ENCODE data around the gene HOATZ. TPM values are rescaled to one million over a fixed set of nuclear protein-coding genes. Genes with fewer than 3 reads are reported as not detected.
A peak's percentile ranks its signal among the peaks of the same experiment; 100 is the strongest.

The HOATZ gene
- total RNA-seq, 1 donor from 2014 or later = not detected

DNA sequence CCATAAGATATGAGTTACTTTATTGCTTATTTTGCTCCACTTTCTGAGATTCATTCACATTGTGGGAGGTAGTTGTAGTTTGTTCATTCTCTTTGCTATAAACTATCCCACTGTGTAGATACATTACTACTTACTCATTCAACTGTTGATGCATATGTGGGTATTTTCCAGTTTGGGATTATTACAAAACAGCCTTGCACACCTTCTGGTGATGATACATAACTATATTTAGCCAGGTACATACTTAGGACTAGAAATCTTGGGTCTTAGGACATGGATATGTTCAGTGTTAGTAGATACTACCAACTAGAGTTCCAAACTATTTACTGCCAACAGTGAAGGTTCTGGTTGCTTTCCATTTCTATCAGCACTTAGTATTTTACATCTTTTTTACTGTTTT, 40.1 kb upstream of the HOATZ start:
- H3K27me3 Mint-ChIP-seq (ENCODE audit: low read depth) = peaks cover 2% of the 10 kb centered on the region
- TF ChIP-seq, protein P1, sequence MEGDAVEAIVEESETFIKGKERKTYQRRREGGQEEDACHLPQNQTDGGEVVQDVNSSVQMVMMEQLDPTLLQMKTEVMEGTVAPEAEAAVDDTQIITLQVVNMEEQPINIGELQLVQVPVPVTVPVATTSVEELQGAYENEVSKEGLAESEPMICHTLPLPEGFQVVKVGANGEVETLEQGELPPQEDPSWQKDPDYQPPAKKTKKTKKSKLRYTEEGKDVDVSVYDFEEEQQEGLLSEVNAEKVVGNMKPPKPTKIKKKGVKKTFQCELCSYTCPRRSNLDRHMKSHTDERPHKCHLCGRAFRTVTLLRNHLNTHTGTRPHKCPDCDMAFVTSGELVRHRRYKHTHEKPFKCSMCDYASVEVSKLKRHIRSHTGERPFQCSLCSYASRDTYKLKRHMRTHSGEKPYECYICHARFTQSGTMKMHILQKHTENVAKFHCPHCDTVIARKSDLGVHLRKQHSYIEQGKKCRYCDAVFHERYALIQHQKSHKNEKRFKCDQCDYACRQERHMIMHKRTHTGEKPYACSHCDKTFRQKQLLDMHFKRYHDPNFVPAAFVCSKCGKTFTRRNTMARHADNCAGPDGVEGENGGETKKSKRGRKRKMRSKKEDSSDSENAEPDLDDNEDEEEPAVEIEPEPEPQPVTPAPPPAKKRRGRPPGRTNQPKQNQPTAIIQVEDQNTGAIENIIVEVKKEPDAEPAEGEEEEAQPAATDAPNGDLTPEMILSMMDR (IDR thresholded peaks at IDR 0.05; ENCODE audit: unreplicated experiment) = no peak
- H3K27ac Mint-ChIP-seq = no peak overlapping the region
- no peak overlapping the region for H3K4me3 Mint-ChIP-seq
- no peaks in the 10 kb centered on the region for H3K36me3 Mint-ChIP-seq
- peaks cover 14% of the 10 kb centered on the region for H3K9me3 Mint-ChIP-seq
- DNase-seq (ENCODE audit: low spot score in 2 of 2, unreplicated experiment in 2 of 2) = no peak
- H3K4me1 Mint-ChIP-seq = peaks cover 4% of the 10 kb centered on the region

DNA sequence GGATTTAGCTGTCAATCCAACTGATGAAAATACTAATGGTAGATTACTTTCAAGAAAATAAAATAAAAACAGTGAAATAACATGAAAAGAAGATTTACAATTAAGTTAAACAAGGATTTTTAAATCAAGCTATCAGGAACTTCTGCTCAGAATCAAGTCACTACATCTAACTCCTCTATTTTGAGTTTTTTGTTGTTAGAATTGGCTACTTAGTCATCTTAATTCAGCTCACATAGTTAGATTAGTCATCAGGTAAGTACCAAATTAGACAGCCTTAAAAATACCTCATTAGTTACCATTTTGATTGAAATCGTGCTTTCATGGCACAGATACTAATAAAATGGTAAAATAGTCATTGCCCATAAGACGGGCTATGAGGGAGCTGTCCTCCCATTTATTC, 38.2 kb upstream of the HOATZ start:
- no peak overlapping the region for H3K27ac Mint-ChIP-seq
- DNase-seq (ENCODE audit: low spot score in 2 of 2, unreplicated experiment in 2 of 2) = no peak
- peaks cover 30% of the 10 kb centered on the region for H3K9me3 Mint-ChIP-seq
- no peaks in the 10 kb centered on the region for H3K27me3 Mint-ChIP-seq (ENCODE audit: low read depth)
- TF ChIP-seq, protein P1 (IDR thresholded peaks at IDR 0.05; ENCODE audit: unreplicated experiment) = no peak
- no peak overlapping the region for H3K4me3 Mint-ChIP-seq
- peaks cover 2% of the 10 kb centered on the region for H3K36me3 Mint-ChIP-seq
- peaks cover 4% of the 10 kb centered on the region for H3K4me1 Mint-ChIP-seq

DNA sequence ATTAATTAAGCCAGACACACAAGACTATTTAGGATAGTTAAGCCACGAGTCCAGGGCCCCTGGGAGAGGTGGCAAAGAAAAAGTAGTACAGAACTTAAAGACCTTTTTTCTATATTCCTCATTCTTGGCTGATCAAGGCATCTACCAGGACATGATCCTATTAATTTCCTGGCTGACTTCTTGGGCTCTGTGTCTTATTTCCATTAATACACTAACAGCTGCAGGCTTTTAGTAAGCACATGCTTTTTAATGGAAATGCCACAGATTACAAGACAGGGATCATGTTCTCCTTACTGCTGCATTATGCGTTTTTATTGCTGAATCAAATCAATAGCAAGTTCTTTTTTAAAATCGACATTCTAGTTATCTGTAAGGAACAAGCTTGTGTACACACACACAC, 37.6 kb upstream of the HOATZ start:
- Mint-ChIP-seq H3K27me3 (ENCODE audit: low read depth) (no peaks in the 10 kb centered on the region), H3K36me3 (peaks cover 2% of the 10 kb centered on the region), H3K4me1 (peaks cover 4% of the 10 kb centered on the region), H3K4me3 (no peak overlapping the region), H3K9me3 (peaks cover 30% of the 10 kb centered on the region), H3K27ac (no peak overlapping the region)
- no peak for DNase-seq (ENCODE audit: low spot score in 2 of 2, unreplicated experiment in 2 of 2)
- TF ChIP-seq, protein P1 (IDR thresholded peaks at IDR 0.05; ENCODE audit: unreplicated experiment) = no peak

DNA sequence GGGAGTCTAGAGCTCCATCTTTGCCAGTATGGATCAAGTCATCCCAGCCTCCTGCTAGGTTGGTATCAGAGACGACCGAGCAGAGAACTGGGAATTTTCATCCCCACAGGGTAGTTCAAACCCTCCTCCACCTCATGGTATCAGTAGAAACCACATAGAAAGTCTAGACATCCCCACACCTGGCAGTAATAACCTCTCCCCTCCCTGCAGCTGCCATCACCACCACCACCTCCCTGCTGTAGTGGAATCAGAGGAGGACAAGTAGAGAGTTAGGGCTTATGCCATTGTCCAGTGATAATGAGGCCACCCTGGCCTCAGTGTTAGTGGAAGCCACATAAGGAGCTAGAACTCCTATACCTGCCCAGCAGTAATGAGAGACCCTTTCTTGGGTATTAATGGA, 36.7 kb upstream of the HOATZ start:
- Mint-ChIP-seq H3K36me3 (peaks cover 2% of the 10 kb centered on the region), H3K27ac (no peak overlapping the region), H3K9me3 (peaks cover 37% of the 10 kb centered on the region), H3K27me3 (ENCODE audit: low read depth) (no peaks in the 10 kb centered on the region), H3K4me3 (no peak overlapping the region), H3K4me1 (peaks cover 4% of the 10 kb centered on the region)
- DNase-seq (ENCODE audit: low spot score in 2 of 2, unreplicated experiment in 2 of 2) = no peak
- TF ChIP-seq, protein P1 (IDR thresholded peaks at IDR 0.05; ENCODE audit: unreplicated experiment) = no peak

DNA sequence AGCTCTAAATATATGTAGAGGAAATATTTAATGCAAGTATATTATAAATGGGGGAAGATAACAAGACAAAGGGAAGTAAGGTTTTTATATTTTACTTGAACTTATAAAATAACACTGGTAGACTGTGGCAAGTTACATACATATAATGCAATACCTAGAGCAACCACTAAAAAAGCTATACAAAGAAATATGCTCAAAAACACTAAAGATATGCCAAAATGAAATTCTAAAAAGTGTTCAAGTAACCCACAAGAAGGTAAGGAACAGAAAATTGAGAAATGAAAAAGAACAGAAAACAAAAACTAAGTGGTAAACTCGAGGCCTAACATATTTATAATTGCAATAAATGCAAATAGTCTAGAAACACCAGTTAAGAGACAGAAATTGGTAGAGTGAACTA, 34.9 kb upstream of the HOATZ start:
- Mint-ChIP-seq H3K36me3 (peaks cover 2% of the 10 kb centered on the region), H3K4me1 (peaks cover 4% of the 10 kb centered on the region), H3K27ac (no peak overlapping the region), H3K4me3 (no peak overlapping the region), H3K27me3 (ENCODE audit: low read depth) (no peaks in the 10 kb centered on the region), H3K9me3 (peaks cover 55% of the 10 kb centered on the region)
- TF ChIP-seq, protein P1 (IDR thresholded peaks at IDR 0.05; ENCODE audit: unreplicated experiment) = peak; percentile 57
- DNase-seq (ENCODE audit: low spot score in 2 of 2, unreplicated experiment in 2 of 2) = no peak

DNA sequence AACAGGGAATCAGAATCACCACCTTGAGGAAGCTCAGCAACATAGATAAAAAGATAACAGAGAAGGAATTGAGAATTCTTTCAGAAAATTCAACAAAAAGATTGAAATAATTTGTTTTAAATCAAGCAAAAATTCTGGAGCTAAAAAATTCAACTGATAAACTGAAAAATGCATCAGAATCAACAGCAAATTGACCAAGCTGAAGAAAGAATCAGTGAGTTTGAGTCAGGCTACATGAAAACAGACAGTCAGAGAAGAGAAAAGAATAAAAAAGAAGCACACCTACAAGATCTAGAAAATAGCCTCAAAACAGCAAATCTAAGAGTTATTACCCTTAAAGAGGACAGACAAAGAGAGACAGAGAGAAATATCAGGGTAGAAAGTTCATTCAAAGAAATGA, 31.1 kb upstream of the HOATZ start:
- H3K27ac Mint-ChIP-seq = no peak overlapping the region
- H3K9me3 Mint-ChIP-seq = peaks cover 61% of the 10 kb centered on the region
- H3K4me3 Mint-ChIP-seq = no peak overlapping the region
- peaks cover 4% of the 10 kb centered on the region for H3K36me3 Mint-ChIP-seq
- no peaks in the 10 kb centered on the region for H3K27me3 Mint-ChIP-seq (ENCODE audit: low read depth)
- TF ChIP-seq, protein P1 (IDR thresholded peaks at IDR 0.05; ENCODE audit: unreplicated experiment) = no peak
- DNase-seq (ENCODE audit: low spot score in 2 of 2, unreplicated experiment in 2 of 2) = no peak
- H3K4me1 Mint-ChIP-seq = no peaks in the 10 kb centered on the region
